Fibroblast of upper back skin (primary cell): Measurements from ENCODE around the gene NUP42.

Source experiments
- DNase-seq: peaks from one replicate; pipeline ENCODE4 v3.0.0-alpha.2; 2013

The NUP42 gene

DNA sequence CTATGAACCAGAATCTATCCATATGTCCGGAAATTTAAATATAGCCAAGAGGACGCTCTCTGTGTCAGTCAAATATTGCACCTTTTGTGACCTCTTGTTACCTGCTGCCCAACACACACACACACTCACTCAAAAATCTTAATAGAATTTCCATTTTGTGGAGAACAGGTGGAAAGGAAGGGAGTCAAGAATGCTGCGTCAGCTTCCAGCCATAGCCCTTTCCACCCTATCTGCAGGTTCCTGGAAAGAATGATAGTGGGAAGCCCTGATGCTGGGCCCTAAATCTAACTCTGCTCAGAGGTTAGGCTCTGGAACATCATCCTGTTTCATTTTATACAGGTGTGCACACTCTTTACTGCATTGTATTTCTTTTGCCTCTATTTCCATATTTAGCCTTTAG, 55.2 kb downstream of the NUP42 start:
- no peak for DNase-seq

DNA sequence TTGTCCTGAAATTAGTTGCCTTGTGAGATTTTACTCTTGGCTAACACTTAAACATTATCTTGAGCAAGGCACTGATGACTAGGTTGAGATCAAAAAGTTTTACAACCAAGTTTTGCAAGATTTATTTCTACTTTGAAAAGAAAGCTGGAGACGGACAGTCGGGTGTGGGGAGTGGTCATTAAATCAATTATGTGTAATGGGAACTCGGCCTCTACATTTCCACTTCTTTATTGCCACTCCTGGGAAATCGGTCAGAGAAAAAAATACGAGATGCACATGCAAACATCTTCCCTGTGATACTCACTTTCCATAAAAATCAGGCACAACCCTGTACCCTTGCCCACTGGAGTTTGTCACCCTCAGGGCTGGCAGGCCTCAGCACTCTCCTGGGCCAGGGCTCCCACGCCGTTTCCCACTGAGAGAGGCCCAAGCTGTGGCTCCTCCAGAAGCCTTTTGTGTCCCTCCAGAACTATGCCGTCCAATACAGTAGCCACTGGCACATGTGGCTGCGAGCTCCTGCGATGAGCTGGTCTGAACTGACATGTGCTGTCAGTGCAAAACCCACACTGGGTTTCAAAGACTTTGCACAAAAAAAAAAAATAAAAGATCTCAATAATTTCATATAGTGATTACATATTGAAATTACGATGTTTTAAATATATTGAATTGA, 57.3 kb downstream of the NUP42 start:
- no peak for DNase-seq

DNA sequence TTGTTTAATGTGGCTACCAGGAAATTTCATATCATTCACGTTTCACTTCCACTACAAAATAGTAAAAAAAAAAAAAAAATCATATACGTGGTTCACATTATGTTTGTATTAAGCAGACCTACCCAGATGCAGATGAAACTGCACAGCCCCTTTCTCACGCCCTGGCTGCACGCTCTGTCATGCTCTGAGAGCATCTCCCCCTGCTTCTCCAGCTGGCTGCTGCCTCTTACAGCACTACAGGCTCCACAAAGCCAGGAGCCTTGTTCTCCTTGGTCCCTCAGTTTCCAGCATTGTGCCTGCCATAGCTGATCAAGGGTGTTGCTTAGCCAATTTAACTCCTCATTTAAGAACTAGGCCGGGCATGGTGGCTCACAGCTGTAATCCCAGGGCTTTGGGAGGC, 57.9 kb downstream of the NUP42 start:
- no peak for DNase-seq

DNA sequence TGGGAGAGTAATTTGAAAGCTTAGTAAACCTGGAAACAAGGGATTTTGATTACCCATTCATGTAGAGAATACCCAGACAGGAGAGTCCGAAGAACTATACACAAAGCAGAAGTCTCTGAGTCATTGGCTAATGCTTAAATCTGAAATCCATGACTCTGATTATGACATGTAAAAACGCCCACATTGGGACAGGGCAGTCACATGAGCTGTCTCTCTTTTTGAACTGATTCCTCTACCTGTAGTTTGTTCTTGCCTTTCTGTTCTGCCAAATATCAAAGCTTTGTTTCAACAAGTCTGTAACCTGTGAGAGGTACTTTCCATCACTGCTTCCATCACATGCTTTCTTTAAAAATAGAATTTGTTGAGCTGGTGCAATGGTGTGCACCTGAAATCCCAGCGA, 60.5 kb downstream of the NUP42 start:
- DNase-seq: no peak

DNA sequence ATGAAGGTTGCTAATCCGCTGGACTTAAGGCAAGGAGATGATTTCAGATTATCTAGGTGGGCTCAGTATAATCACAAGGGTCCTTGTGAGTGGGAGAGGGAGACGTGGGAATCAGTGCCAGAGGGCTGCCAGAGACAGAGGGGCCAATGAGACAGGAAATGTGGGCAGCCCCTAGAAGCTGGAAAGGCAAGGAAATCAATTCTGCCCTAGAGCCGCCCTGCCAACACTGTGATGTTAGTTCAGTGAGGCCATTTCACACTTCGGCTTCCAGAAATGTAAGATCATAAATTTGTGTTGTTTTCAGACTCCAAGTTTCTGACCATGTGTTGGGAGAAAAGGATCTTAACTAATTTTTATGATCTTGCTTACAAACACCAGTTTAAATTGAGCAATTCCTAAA, 61.1 kb downstream of the NUP42 start:
- no peak for DNase-seq

DNA sequence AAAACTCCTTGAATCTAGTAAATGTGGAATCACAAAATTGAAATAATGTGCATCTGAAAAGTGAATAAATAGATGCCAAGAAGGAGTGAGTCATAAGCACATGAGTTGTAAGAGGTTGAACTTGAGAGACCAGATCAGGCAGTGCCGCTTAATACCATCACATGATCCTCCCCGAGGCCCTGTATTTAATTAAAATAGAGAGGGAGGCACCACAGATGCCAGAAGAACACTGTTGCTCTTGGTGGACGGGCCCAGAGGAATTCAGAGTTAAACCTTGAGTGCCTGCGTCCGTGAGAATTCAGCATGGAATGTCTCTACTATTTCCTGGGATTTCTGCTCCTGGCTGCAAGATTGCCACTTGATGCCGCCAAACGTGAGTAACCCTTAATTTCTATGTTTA, 64.7 kb downstream of the NUP42 start, which contains the start of gene GPNMB:
Gene GPNMB, plus strand, starts transcription at position 221 of the 400 bp plus-strand sequence. Its CDS starts 83 bp downstream, at position 304.
- peak; percentile 91 for DNase-seq

DNA sequence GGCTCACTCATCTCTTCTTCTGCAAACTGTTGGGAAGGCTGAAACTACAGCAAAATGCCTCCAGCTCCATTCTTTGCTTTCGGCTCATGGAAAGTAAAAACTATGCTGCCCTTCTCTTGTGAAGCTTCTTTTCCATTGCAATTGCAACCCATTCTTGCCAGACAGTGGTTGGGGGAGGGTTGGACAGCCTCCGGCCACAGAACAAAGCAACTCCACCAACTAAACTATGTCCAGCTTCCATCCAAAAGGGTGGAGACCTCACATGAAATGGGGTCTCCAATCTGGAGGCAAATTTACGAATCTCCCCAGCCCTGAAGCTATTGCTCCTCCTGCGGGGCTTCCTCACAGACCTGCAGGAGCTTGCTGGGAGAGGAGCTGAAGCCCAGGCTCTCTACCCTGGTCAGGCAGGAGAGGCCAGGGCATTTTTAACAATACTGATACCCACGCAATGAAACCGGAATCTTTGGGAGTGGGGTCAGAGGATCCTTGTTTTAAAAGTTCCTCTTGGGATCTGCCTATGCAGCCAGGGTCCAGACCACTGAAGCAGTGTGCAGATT, 65.3 kb downstream of the NUP42 start:
- DNase-seq: no peak

DNA sequence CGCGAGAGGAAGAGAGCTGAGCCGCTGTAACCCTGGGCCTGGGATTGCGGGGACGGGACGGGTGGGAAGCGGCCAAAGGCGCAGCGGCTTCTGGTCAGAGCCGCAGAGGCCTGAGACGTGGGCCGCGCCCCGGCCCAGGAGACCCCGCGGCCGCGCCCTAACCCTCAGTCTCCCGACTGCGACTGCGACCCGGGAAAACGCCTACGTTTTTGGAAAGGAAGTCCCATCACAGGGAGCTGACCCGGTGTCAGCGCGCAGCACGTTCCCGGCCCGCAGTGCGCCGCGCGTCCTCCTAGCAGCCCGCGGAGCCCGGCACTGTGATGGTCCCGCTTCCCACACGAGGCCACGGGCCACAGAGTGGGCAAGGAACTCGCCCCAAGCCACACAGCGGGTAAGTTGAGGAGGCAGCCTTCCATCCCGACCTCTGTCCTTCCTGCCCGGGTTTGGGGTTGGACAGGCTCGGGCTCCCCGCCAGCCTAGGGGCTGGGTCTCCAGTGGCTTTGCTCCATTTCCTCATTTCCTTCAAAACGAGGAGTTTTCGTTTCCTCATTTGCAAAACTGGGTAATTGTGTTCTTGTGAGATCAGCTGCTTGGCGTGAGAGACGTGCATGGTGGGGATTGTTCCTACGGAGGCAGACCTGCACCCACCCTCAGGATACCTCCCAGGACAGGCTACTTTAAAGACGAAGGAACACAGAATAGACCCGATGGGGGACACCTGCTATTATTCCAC, 65.9 kb downstream of the NUP42 start:
- DNase-seq: no peak

DNA sequence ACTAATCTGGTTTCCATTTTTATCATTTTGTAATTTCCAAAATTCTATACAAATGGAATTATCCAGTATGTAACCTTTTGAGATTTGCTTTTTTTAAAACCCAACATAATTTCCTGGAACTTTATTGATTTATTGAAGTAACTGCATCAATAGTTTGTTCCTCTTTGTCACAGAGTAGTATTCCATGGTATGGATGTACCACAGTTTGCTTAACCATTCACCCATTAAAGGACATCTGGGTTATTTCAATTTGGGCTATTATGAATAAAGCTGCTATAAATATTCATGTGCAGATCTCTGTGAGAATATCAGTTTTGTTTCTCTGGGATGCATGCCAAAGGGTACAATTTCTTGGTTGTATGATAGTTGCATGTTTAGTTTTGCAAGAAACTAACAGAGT, 67.6 kb downstream of the NUP42 start:
- DNase-seq: no peak
